Karpas-422 (cell line): ENCODE measurements around the gene APEX1. TPM values are rescaled to one million over a fixed set of nuclear protein-coding genes. Genes with fewer than 3 reads are reported as not detected.

Experiments
- DNase-seq: peaks from one replicate; pipeline ENCODE4 v3.0.0-alpha.2; 2015
- H2AFZ ChIP-seq: fragments of 200-600 bp; sonication (generic); 2 replicates; pipeline ENCODE4 v1.6.1; 2014; ENCODE audit warnings: antibody characterized with exemption, low read length, mixed read lengths
- H3K27ac ChIP-seq: fragments of 200-600 bp; sonication (generic); 2 replicates; pipeline ENCODE4 v1.5.1; 2014; ENCODE audit warnings: mild to moderate bottlenecking, low read length, moderate library complexity
- H3K27me3 ChIP-seq: fragments of 200-600 bp; sonication (generic); 2 replicates; pipeline ENCODE4 v1.6.1; 2014; ENCODE audit warnings: low read length, mixed read lengths
- H3K36me3 ChIP-seq: fragments of 200-600 bp; sonication (generic); 2 replicates; pipeline ENCODE4 v1.6.1; 2014; ENCODE audit warnings: low read length, mixed read lengths; ENCODE audit not compliant: insufficient read depth
- H3K4me1 ChIP-seq: fragments of 200-600 bp; sonication (generic); 2 replicates; pipeline ENCODE4 v1.6.1; 2014; ENCODE audit warnings: mild to moderate bottlenecking, low read length, mixed read lengths
- H3K4me2 ChIP-seq: fragments of 200-600 bp; sonication (generic); 2 replicates; pipeline ENCODE4 v1.6.1; 2014; ENCODE audit warnings: low read length, low read depth, mild to moderate bottlenecking; ENCODE audit not compliant: poor library complexity, severe bottlenecking
- H3K4me3 ChIP-seq: fragments of 200-600 bp; sonication (generic); 2 replicates; pipeline ENCODE4 v1.5.1; 2014; ENCODE audit warnings: mild to moderate bottlenecking, antibody characterized with exemption, low read length, mixed read lengths
- H3K79me2 ChIP-seq: fragments of 200-600 bp; sonication (generic); 2 replicates; pipeline ENCODE4 v1.6.1; 2014; ENCODE audit warnings: mild to moderate bottlenecking, low read length, mixed read lengths
- H3K9ac ChIP-seq: fragments of 200-600 bp; sonication (generic); 2 replicates; pipeline ENCODE4 v1.6.0; 2014; ENCODE audit warnings: low read length
- H3K9me2 ChIP-seq: fragments of 200-600 bp; sonication (generic), shearing (Covaris generic); replicated peaks from 2 replicates; pipeline ENCODE4 v1.6.0; 2014; ENCODE audit warnings: mild to moderate bottlenecking, low read length, moderate library complexity; ENCODE audit not compliant: insufficient read depth
- H3K9me3 ChIP-seq: fragments of 300-700, 200-600 bp; sonication (generic); 2 replicates; pipeline ENCODE4 v1.6.1; 2014; ENCODE audit warnings: low read length, mixed read lengths
- H4K20me1 ChIP-seq: fragments of 200-600 bp; sonication (generic); 2 replicates; pipeline ENCODE4 v1.6.1; 2014; ENCODE audit warnings: mild to moderate bottlenecking, antibody characterized with exemption, low read length, low read depth; ENCODE audit not compliant: insufficient read depth
- total RNA-seq: library from RNA; depleted of rRNA; stranded (reverse); fragments of >200 nt; shearing (Covaris generic); gene quantifications from 2 replicates; pipeline ENCODE4 v1.2.3, GENCODE V29; 2014; ENCODE audit warnings: low replicate concordance; rRNA removed

APEX1 gene
- total RNA-seq, result 97.8 and 118 TPM in 2 replicates

DNA sequence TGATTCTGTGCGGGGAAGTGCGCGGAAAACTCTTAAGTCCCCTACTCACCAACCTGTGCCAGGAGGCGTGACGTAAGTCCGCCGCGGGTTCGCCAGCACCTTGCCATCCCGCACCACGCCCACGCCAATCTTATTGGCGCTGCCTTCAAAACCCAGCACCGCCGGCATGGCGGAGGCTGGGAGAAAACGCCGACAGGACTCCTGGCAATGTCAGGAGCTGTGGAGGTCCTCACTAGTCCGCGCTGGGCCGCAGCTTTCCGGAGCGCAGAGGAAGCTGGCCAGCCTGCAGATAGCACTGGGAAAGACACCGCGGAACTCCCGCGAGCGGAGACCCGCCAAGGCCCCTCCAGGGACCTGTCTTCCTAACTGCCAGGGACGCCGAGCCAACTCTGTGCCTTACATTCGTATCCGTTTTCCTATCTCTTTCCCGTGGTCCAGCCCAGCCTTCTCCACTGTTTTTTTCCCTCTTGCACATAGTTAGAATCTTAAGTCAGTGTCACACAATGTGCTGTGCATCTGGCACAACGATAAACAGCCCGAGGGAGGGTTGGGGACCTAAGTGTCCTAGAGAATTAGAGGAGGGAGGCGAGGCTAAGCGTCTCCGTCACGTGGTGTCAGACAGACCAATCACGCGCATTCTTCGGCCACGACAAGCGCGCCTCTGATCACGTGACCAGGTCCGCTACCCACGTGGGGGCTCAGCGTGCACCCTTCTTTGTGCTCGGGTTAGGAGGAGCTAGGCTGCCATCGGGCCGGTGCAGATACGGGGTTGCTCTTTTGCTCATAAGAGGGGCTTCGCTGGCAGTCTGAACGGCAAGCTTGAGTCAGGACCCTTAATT, at the start of gene APEX1, which contains the start of gene OSGEP:
Gene APEX1, plus strand, starts transcription at position 711 of the 839 bp plus-strand sequence. CDS start 420 bp downstream, outside the sequence.
Gene OSGEP, minus strand, starts transcription at position 297 of the 839 bp plus-strand sequence. Its CDS starts 129 bp downstream, at position 168.
- H3K4me2 ChIP-seq, result peak within 1 kb of the TSS; percentile 81
- H3K4me1 ChIP-seq, result peaks cover 44% of the 10 kb centered on the region
- H2AFZ ChIP-seq, result peak within 1 kb of the TSS; percentile 82
- no peaks in the 10 kb centered on the region for H4K20me1 ChIP-seq
- H3K79me2 ChIP-seq, result peaks cover 69% of the 10 kb centered on the region
- H3K9me2 ChIP-seq, result no peaks in the 10 kb centered on the region
- peaks cover 47% of the 10 kb centered on the region for H3K36me3 ChIP-seq
- H3K9ac ChIP-seq, result peak within 1 kb of the TSS; percentile 83
- peak within 1 kb of the TSS; percentile 80 for H3K27ac ChIP-seq
- H3K9me3 ChIP-seq, result no peaks in the 10 kb centered on the region
- H3K4me3 ChIP-seq, result peak within 1 kb of the TSS; percentile 86
- no peaks in the 10 kb centered on the region for H3K27me3 ChIP-seq
- peak; percentile 100 for DNase-seq

DNA sequence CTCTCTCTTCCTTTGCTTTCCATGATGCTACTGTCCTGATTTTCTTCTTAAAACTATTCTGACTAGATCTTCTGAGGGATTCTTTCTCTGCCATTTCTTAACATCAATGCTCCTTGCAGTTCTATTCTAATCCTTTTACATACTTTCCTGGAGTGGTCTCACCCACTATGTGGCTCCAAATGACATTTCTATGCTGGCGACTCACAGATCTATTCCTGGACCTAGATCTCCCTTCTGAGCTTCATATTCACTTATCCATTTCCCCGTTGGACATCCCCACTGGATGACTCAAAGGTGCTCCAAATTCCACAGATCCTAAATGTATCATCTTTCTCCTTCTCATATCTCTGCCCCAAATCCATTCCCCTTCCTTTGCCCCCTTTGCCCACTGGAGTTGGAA, 45.8 kb upstream of the APEX1 start:
- H3K9ac ChIP-seq, result no peak overlapping the region
- H4K20me1 ChIP-seq, result no peaks in the 10 kb centered on the region
- no peaks in the 10 kb centered on the region for H3K27me3 ChIP-seq
- DNase-seq, result no peak
- H3K4me2 ChIP-seq, result no peak overlapping the region
- H3K27ac ChIP-seq, result no peak overlapping the region
- no peak overlapping the region for H2AFZ ChIP-seq
- H3K36me3 ChIP-seq, result peaks cover 6% of the 10 kb centered on the region
- no peaks in the 10 kb centered on the region for H3K9me2 ChIP-seq
- H3K79me2 ChIP-seq, result peaks cover 22% of the 10 kb centered on the region
- peaks cover 15% of the 10 kb centered on the region for H3K4me1 ChIP-seq
- no peaks in the 10 kb centered on the region for H3K9me3 ChIP-seq
- no peak overlapping the region for H3K4me3 ChIP-seq

DNA sequence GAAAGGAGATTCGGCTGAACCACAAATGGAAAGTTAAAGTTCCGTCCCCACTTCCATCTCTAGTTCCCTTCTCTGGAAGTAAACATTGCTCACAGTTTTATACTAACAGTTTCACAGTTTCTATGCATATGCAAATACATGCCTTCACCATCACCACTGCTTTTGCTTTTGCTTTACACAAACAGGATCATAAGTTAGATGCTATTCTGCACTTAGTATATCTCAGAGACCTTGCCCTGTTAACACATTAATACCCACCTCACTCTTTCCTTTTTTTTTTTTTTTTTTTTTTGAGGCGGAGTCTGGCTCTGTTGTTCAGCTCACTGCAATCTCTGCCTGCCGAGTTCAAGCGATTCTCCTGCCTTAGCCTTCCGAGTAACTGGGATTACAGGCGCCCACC, 42.6 kb upstream of the APEX1 start:
- no peaks in the 10 kb centered on the region for H3K9me3 ChIP-seq
- H3K27me3 ChIP-seq, result no peaks in the 10 kb centered on the region
- H3K4me3 ChIP-seq, result peak overlapping the region; percentile 96
- H3K9ac ChIP-seq, result peak overlapping the region; percentile 96
- peak; percentile 65 for DNase-seq
- H3K4me1 ChIP-seq, result peaks cover 18% of the 10 kb centered on the region
- no peaks in the 10 kb centered on the region for H4K20me1 ChIP-seq
- H3K36me3 ChIP-seq, result peaks cover 6% of the 10 kb centered on the region
- H3K4me2 ChIP-seq, result peak overlapping the region; percentile 83
- no peaks in the 10 kb centered on the region for H3K9me2 ChIP-seq
- H2AFZ ChIP-seq, result peak overlapping the region; percentile 99
- H3K27ac ChIP-seq, result peak overlapping the region; percentile 82; the same call in 1 of the 2 replicates
- peaks cover 22% of the 10 kb centered on the region for H3K79me2 ChIP-seq

DNA sequence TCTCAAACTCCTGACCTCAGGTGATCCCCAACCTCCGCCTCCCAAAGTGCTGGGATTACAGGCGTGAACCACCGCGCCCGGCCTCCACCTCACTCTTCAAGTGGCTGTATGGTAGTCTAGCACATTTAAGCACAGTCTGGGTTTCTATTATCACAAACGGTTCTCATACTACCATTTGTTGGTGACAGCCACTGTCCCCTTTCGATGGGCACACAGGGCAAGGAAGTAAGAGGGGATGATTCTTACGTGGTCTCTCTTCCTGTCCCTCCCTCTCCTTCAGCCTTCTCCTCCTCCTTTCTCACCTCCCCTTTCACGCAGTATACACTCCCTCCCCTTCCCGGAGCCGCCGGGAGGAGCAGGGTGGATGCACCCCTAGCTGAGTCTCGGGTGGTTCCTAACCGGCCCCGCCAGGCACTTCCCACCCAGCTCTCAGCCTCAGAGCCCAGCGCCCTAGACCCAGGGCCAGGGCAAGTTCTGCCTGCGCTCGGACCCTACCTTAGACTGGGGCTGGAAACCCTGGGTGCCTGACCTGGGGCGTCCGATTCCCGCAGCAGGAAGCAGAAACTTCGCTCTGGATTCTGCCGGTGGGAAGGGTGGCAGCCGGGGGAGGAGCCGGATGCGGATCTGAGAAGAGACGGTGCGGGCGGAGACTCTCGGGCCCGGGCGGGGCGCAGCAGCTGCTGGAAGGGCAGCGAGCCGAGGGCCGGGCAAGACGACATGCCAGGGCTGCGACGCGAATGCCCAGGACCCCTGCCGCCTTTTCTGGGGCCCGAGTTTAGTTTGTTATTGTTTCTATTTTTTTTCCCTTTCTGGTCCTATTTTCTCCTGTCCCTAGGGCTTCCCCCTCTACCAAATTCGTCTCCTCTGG, 41.9 kb upstream of the APEX1 start, which contains the start of gene TEP1:
Gene TEP1, minus strand, starts transcription at position 626 of the 868 bp plus-strand sequence. CDS start 5,062 bp downstream, outside the sequence.
- H3K9me2 ChIP-seq, result no peaks in the 10 kb centered on the region
- peaks cover 18% of the 10 kb centered on the region for H3K4me1 ChIP-seq
- peak within 1 kb of the TSS; percentile 99 for H2AFZ ChIP-seq
- H3K4me3 ChIP-seq, result peak within 1 kb of the TSS; percentile 96
- no peaks in the 10 kb centered on the region for H4K20me1 ChIP-seq
- DNase-seq, result peak; percentile 93
- peak within 1 kb of the TSS; percentile 96 for H3K9ac ChIP-seq
- H3K4me2 ChIP-seq, result peak within 1 kb of the TSS; percentile 83
- no peaks in the 10 kb centered on the region for H3K36me3 ChIP-seq
- H3K27ac ChIP-seq, result peak within 1 kb of the TSS; percentile 82
- no peaks in the 10 kb centered on the region for H3K27me3 ChIP-seq
- H3K79me2 ChIP-seq, result peaks cover 22% of the 10 kb centered on the region
- no peaks in the 10 kb centered on the region for H3K9me3 ChIP-seq

DNA sequence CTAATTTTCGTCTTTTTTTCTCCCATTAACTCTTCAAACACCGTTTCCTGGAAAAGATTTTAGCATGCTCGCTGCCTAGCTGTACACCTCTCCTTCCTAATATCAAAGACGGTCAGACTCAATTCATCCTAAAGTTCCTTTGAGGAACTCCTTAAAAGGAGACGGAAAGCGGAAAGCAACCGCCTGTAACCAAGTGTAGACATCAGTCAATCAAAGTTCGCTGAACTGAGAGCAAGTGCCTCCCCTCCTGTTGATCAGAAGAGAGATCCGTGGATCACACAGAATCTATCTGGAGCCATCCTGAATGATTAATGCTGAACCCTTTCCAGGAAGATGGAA, 41.3 kb upstream of the APEX1 start:
- Histone ChIP-seq H3K9me2 (no peaks in the 10 kb centered on the region), H3K4me1 (peaks cover 18% of the 10 kb centered on the region), H3K4me3 (peak overlapping the region; percentile 96), H3K9ac (peak overlapping the region; percentile 96), H2AFZ (peak overlapping the region; percentile 99), H4K20me1 (no peaks in the 10 kb centered on the region), H3K79me2 (peaks cover 22% of the 10 kb centered on the region), H3K36me3 (no peaks in the 10 kb centered on the region), H3K9me3 (no peaks in the 10 kb centered on the region), H3K27me3 (no peaks in the 10 kb centered on the region), H3K4me2 (peak overlapping the region; percentile 83), H3K27ac (peak overlapping the region; percentile 82)
- peak; percentile 74 for DNase-seq

DNA sequence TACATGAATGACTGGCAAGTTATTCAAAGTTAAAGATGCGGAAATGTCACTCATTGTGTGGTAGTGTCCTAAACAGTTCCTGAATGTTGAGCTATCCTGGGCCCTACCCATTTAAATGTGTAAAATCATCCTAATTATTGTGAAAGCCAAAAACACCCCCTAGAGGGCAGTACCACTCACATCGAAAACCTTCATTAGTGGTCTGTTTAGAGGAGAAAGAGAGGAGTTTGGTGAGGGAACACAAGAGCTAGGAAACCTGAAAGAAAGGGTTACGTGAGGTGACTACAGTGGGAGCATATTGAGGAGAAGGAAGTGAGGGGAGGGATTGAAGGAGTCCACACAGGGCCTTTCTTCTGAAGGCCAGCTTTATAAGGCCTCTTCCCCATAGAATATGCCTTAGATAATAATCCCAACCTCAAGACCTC, 39.2 kb upstream of the APEX1 start:
- Histone ChIP-seq H2AFZ (peak overlapping the region; percentile 10; the same call in 1 of the 2 replicates), H3K9me3 (no peaks in the 10 kb centered on the region), H3K9me2 (no peaks in the 10 kb centered on the region), H3K27me3 (no peaks in the 10 kb centered on the region), H3K4me1 (peaks cover 18% of the 10 kb centered on the region), H3K36me3 (no peaks in the 10 kb centered on the region), H3K4me2 (no peak overlapping the region), H3K9ac (no peak overlapping the region), H4K20me1 (no peaks in the 10 kb centered on the region), H3K27ac (no peak overlapping the region), H3K4me3 (no peak overlapping the region), H3K79me2 (peaks cover 22% of the 10 kb centered on the region)
- DNase-seq, result peak; percentile 90

GRCh38 chr14:20416223-20416622, 38.8 kb upstream of the APEX1 start:
- Histone ChIP-seq H3K9ac (no peak overlapping the region), H3K4me3 (no peak overlapping the region), H3K27ac (no peak overlapping the region), H3K27me3 (no peaks in the 10 kb centered on the region), H3K4me2 (no peak overlapping the region), H3K36me3 (no peaks in the 10 kb centered on the region), H3K79me2 (peaks cover 19% of the 10 kb centered on the region), H3K4me1 (peaks cover 18% of the 10 kb centered on the region), H4K20me1 (no peaks in the 10 kb centered on the region), H3K9me3 (no peaks in the 10 kb centered on the region), H3K9me2 (no peaks in the 10 kb centered on the region), H2AFZ (peak overlapping the region; percentile 10; the same call in 1 of the 2 replicates)
- DNase-seq, result no peak
